GM12872 (cell line): ENCODE results near the gene TBX2.

Source experiments
- TF ChIP-seq, protein P1 (sequence below): IDR thresholded peaks from 3 replicates; pipeline ENCODE4 v1.5.1; 2011; ENCODE audit warnings: low read depth, mild to moderate bottlenecking, low read length, moderate library complexity; ENCODE audit not compliant: insufficient read depth

Gene TBX2

GRCh38 chr17:61366715-61367413, 32.8 kb upstream of the TBX2 start:
- TF ChIP-seq, protein P1, sequence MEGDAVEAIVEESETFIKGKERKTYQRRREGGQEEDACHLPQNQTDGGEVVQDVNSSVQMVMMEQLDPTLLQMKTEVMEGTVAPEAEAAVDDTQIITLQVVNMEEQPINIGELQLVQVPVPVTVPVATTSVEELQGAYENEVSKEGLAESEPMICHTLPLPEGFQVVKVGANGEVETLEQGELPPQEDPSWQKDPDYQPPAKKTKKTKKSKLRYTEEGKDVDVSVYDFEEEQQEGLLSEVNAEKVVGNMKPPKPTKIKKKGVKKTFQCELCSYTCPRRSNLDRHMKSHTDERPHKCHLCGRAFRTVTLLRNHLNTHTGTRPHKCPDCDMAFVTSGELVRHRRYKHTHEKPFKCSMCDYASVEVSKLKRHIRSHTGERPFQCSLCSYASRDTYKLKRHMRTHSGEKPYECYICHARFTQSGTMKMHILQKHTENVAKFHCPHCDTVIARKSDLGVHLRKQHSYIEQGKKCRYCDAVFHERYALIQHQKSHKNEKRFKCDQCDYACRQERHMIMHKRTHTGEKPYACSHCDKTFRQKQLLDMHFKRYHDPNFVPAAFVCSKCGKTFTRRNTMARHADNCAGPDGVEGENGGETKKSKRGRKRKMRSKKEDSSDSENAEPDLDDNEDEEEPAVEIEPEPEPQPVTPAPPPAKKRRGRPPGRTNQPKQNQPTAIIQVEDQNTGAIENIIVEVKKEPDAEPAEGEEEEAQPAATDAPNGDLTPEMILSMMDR, result no peak

DNA sequence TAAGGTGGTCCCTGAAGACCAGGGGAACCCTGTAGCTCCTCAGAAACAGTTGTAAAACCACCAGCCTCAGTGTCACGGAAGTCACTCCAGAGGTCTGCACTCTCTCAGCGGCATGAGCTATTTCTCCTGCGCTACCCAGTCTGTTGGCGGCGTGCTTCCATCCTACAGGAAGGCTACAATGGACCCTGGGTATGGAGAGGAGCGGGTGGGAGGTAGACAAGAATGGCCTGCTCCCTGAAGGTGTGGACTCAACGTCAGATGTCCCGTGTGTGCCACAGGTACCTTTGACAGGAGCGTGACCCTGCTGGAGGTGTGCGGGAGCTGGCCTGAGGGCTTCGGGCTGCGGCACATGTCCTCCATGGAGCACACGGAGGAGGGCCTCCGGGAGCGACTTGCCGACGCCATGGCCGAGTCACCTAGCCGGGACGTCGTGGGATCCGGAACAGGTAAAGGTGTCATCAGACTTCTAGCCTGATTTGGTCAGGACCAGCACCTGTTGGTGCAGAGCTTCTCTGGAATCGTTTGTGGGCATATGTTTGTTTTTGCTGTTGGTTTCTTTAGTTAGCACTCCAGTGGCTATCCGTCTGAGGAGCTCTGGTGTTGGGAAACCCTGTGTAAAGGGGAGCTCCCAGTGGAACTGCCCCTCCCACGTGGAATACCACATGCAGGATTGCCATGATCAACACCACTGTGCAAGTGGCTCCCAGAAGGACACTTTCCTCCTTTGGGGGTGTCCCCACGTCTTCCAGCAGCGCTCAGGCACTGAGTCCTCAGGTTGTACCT, 31.4 kb upstream of the TBX2 start:
- TF ChIP-seq, protein P1, result no peak

- TF ChIP-seq, protein P1, result no peak
Observed at GRCh38 chr17:61368832-61369450, 30.7 kb upstream of the TBX2 start.

GRCh38 chr17:61369751-61370150, 29.9 kb upstream of the TBX2 start:
- TF ChIP-seq, protein P1, result no peak

GRCh38 chr17:61371179-61371578, 28.5 kb upstream of the TBX2 start:
- TF ChIP-seq, protein P1, result no peak

GRCh38 chr17:61371606-61372005, 28.0 kb upstream of the TBX2 start:
- TF ChIP-seq, protein P1, result no peak

DNA sequence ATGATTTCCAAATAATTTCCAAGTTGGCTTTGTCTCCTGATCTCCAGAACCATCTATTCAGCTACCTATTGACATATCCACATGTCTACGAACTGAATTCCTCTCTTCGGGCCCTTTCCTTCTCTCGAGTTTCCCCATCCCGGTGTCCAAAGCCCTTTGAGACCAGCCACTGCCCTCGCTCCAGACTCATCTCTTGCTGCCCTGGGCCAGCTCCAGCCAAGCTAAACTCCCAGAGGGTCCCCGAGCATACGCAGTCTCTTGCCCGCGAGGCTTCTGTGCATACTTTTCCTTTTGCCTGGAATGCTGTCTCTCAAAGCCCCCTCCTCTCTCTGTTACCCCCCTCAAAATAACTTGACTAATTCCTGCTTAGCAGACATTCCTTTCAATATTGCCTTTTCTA, 27.2 kb upstream of the TBX2 start:
- TF ChIP-seq, protein P1, result no peak
